GM21423 (cell line): ENCODE data around the gene RPS26.
"Not testable (repeated sequence)": the region's sequence is repeated elsewhere in the genome, so short reads cannot be mapped to it uniquely, and the experiment has no call there.

Source experiments
- ATAC-seq: cut with Tn5 transposase; IDR thresholded peaks from one replicate; pipeline ENCODE4 v1.9.1; 2021; ENCODE audit warnings: mild to moderate bottlenecking, moderate library complexity; ENCODE audit not compliant: unreplicated experiment

RPS26 gene

GRCh38 chr12:56020423-56021184 lies 21.1 kb upstream of the RPS26 start, which contains the start of gene IKZF4:
Gene IKZF4, plus strand, starts transcription at chr12:56021043. Its CDS starts 451 bp downstream, at chr12:56021494.
- no peak for ATAC-seq

DNA sequence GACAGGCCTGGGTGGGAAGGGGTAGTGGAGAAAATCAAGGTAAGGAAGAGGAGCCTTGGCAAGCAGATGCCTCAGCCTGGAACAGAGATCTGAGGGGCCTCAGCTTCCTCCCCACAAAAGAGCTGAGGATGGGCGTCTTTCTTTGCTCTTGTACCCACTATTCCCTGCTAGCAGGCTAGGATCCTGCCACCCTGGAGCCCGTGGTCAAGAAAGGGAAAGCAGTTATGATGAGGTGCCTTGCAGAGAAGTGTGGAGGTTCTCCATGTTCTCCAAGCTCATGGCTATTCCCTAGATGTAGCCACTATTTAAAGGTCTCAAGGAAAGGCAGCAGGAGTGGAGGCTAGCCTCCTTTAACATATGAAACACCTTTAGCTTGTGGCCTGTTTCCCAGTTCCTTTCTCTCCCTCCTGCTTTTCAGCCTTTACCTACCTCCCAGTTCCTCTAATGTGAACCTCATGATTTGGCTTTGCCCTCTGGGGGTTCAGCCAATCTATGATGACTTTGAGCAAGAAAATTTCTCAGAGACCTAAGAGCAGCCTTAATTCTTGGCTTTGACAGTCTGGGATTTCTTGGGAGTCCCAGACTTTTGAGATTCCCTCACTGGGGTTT lies 19.7 kb upstream of the RPS26 start:
- no peak for ATAC-seq

DNA sequence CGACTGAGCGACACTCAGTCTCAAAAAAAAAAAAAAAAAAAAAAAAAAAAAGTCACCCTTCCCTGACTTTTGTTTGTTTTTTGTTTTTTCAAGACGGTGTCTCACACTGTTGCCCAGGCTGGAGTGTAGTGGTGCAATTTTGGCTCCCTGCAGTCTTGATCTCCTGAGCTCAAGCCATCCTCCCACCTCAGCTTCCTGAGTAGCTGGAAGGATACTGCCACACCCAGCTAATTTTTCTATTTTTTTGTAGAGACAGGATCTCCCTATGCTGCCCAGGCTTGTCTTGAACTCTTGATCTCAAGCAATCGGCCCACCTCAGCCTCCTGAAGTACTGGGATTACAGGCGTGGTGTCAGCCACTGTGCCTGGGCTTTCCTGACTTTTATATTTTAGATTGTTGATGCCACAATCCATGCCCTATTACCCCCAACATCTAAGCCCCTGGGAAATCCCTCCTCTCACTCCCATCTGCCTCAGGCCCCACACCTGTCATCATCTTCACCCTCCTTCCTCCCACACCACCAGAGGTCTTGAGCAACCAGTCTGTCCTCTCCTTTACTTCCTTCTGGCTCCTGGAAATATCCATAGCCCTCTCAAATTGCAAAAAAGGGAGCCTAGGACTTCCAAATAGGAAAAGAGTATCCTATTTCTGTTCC lies 13.1 kb upstream of the RPS26 start:
- no peak for ATAC-seq

GRCh38 chr12:56029166-56029519 lies 12.6 kb upstream of the RPS26 start:
- ATAC-seq, result no peak

GRCh38 chr12:56029666-56030293 lies 11.9 kb upstream of the RPS26 start:
- no peak for ATAC-seq

DNA sequence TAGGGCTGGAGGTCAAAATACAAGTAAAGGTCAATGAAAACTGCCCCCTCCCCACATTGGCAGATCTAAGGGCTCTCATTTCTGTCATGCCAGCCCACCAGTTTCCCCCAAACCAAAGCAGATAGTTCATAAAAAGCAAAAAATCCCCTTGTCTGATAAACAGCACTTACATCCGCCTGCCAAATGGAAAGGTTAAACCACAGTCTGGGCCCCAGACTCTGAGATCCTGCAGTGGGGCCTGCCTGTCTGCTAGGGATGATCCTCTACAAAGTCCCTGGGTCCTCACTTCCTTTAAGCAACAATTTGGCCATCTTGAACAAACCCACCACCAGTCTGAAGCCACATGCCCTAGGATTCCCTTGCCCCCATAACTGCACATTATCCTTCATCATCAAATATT lies 9.7 kb upstream of the RPS26 start:
- ATAC-seq, result no peak

DNA sequence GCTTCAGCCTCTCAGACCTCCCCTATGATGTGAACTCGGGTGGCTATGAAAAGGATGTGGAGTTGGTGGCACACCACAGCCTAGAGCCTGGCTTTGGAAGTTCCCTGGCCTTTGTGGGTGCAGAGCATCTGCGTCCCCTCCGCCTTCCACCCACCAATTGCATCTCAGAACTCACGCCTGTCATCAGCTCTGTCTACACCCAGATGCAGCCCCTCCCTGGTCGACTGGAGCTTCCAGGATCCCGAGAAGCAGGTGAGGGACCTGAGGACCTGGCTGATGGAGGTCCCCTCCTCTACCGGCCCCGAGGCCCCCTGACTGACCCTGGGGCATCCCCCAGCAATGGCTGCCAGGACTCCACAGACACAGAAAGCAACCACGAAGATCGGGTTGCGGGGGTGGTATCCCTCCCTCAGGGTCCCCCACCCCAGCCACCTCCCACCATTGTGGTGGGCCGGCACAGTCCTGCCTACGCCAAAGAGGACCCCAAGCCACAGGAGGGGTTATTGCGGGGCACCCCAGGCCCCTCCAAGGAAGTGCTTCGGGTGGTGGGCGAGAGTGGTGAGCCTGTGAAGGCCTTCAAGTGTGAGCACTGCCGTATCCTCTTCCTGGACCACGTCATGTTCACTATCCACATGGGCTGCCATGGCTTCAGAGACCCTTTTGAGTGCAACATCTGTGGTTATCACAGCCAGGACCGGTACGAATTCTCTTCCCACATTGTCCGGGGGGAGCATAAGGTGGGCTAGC lies 7.0 kb upstream of the RPS26 start:
- no peak for ATAC-seq

- no peak for ATAC-seq
Measured at GRCh38 chr12:56037161-56037560, 4.6 kb upstream of the RPS26 start.

DNA sequence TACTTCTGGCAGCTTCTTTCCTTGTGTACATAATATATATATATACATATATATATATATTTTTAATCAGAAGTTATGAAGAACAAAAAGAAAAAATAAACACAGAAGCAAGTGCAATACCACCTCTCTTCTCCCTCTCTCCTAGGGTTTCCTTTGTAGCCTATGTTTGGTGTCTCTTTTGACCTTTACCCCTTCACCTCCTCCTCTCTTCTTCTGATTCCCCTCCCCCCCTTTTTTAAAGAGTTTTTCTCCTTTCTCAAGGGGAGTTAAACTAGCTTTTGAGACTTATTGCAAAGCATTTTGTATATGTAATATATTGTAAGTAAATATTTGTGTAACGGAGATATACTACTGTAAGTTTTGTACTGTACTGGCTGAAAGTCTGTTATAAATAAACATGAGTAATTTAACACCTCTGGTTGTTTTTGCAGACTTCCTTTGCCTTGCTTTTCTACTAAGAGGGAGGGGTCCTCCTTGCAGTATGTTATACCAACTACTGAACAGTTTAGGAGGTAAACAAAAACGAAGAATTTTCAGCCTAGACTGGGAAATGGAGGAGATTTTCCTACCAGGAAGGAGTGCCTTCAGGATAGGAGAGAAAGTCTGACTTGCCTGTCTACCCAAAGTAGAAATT lies 3.6 kb upstream of the RPS26 start:
- no peak for ATAC-seq

- no peak for ATAC-seq
Measured at GRCh38 chr12:56040151-56040550, 1.6 kb upstream of the RPS26 start.

- no peak for ATAC-seq
Measured at GRCh38 chr12:56040963-56041551, 661 bp upstream of the RPS26 start.

DNA sequence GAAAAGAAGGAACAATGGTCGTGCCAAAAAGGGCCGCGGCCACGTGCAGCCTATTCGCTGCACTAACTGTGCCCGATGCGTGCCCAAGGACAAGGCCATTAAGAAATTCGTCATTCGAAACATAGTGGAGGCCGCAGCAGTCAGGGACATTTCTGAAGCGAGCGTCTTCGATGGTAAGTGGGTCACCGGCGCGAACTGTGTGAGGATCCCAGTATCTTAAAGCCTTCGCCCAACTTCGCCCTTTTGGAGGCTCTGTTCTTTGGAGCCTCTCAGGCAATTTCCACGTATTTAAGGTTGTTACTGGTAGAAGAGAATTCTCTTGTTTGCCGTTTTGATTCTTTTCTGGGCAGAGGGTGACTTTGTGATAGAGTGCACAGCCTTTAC lies 704 bp downstream of the RPS26 start:
- not testable (repeated sequence) for ATAC-seq

DNA sequence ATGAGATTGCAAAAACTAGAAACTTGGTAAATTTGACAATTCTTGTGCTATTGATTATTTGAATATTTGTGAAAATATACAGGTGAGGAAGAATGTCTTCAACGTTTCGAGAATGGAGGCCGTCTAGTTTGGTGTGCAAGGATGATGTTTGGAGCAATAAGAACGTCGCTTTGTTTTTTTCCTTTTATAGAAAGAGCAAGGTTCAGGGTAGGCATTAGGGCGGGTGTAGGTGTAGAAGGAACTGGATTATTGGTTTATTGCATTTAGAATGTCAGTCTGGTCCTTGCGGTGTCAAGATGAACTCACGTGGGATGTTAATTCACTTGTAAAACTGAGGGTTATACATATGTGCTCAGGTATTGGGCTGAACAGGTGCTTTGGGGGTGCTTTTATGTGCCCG lies 1.1 kb downstream of the RPS26 start:
- ATAC-seq, result no peak

GRCh38 chr12:56046027-56046780 lies 4.5 kb downstream of the RPS26 start:
- ATAC-seq, result no peak

GRCh38 chr12:56053407-56053893 lies 11.7 kb downstream of the RPS26 start:
- no peak for ATAC-seq

GRCh38 chr12:56059964-56060363 lies 18.2 kb downstream of the RPS26 start:
- ATAC-seq, result not testable (repeated sequence)

DNA sequence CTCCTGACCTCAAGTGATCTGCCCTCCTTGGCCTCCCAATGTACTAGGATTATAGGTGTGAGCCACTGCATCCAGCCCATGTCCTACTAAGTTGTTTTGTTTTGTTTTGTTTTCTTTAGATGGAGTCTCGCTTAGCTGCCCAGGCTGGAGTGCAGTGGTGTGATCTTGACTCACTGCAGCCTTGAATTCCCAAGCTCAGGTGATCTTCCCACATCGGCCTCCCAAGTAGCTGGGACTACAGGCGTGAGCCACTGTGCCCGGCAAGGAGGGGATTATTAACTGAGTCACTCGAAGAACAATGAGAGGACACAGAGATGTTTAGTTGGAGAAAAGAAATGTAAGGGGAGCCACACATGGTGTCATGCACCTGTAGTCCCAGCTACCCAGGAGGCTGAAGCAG lies 20.3 kb downstream of the RPS26 start:
- ATAC-seq, result no peak

DNA sequence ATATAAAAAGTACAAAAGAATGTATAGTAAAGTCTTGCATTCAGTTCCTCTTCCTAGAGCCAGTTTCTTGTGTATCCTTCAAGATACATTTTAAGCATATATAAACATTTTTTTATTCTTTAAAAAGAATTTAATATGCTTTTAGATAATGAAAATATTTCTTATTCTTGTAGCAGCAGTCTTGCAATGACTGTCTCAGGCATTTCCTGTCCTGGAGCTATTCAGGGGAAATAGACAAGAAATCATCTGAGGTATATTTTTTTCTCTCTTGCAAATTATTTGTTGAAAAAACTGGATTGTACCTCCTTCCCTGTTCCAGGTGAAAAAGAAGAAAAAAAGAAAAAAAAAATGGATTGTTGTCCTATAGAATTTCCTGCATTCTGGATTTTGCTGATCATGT lies 21.3 kb downstream of the RPS26 start:
- no peak for ATAC-seq

DNA sequence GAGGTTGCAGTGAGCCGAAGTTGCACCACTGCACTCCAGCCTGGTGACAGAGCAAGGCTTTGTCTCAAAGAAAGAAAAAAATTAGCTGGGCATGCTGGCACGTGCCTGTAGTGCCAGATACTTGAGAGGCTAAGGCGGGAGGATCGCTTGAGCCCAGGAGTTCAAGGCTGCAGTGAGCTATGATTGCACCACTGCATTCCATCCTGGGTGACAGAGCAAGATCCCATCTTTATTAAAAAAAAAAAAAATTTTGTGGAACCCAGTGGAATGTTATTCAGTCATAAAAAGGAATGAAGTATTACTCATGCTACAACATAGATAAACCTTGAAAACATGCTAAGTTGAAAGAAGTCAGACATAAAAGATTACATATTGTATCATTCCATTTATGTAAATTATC lies 29.9 kb downstream of the RPS26 start:
- no peak for ATAC-seq
